OCI-LY7 (cell line): ENCODE results near the gene LFNG. TPM values are rescaled to one million over a fixed set of nuclear protein-coding genes. Genes with fewer than 3 reads are reported as not detected.

Experiments used
- BruUV-seq: library from RNA; stranded (reverse); fragments of 400-500 nt; replicated peaks from 2 replicates; lab custom pipeline; 2021; lab: Mats Ljungman, UMichigan
- CTCF ChIA-PET: fragments of 300-600 bp; sonication (Branson Sonifier 250); formaldehyde crosslinking; loops from one replicate; lab custom pipeline; 2022; ENCODE audit warnings: antibody characterized with exemption; ENCODE audit not compliant: unreplicated experiment; lab: Charles Lee
- POLR2A ChIA-PET: fragments of 300-600 bp; sonication (Branson Sonifier 250); formaldehyde crosslinking; loops from one replicate; lab custom pipeline; 2022; ENCODE audit warnings: antibody characterized with exemption; lab: Charles Lee
- DNase-seq: peaks from one replicate; pipeline ENCODE4 v3.0.0-alpha.2; 2015; ENCODE audit warnings: low spot score
- H2AFZ ChIP-seq: fragments of 200-600 bp; sonication (generic), shearing (Covaris generic); 2 replicates; pipeline ENCODE4 v1.6.1; 2014; ENCODE audit warnings: mild to moderate bottlenecking, antibody characterized with exemption, low read length, moderate library complexity
- H3K27ac ChIP-seq: fragments of 200-600 bp; sonication (generic); 2 replicates; pipeline ENCODE4 v1.5.1; 2014; ENCODE audit warnings: mixed run types, low read depth, mild to moderate bottlenecking, moderate library complexity, low read length, inconsistent platforms; ENCODE audit not compliant: poor library complexity, severe bottlenecking
- H3K36me3 ChIP-seq: fragments of 200-600 bp; sonication (generic); 2 replicates; pipeline ENCODE4 v1.6.1; 2014; ENCODE audit warnings: mild to moderate bottlenecking, antibody characterized with exemption, low read length, moderate library complexity, mixed read lengths; ENCODE audit not compliant: insufficient read depth
- H3K4me1 ChIP-seq: fragments of 200-600 bp; sonication (generic); 2 replicates; pipeline ENCODE4 v1.5.1; 2014; ENCODE audit warnings: mild to moderate bottlenecking, low read length; ENCODE audit not compliant: insufficient read depth, poor library complexity, severe bottlenecking
- H3K4me2 ChIP-seq: fragments of 200-600 bp; sonication (generic); 2 replicates; pipeline ENCODE4 v1.6.1; 2014; ENCODE audit warnings: mild to moderate bottlenecking, low read length
- H3K4me3 ChIP-seq: fragments of 200-600 bp; sonication (generic); 2 replicates; pipeline ENCODE4 v1.5.1; 2014; ENCODE audit warnings: mild to moderate bottlenecking, low read depth, low read length; ENCODE audit not compliant: poor library complexity, severe bottlenecking
- H3K79me2 ChIP-seq: fragments of 200-600 bp; sonication (generic); 2 replicates; pipeline ENCODE4 v1.6.1; 2016; ENCODE audit warnings: low read depth, mild to moderate bottlenecking, low read length, moderate library complexity, mixed read lengths; ENCODE audit not compliant: insufficient read depth
- H3K9me2 ChIP-seq: fragments of 200-600 bp; sonication (generic); 2 replicates; pipeline ENCODE4 v1.6.1; 2016; ENCODE audit warnings: mild to moderate bottlenecking, low read length, mixed read lengths; ENCODE audit not compliant: insufficient read depth
- H3K9me3 ChIP-seq: fragments of 200-600 bp; sonication (generic); 2 replicates; pipeline ENCODE4 v1.6.1; 2014; ENCODE audit warnings: mild to moderate bottlenecking, mixed run types, low read length, mixed read lengths
- H4K20me1 ChIP-seq: fragments of 200-600 bp; sonication (generic); 2 replicates; pipeline ENCODE4 v1.6.1; 2014; ENCODE audit warnings: mild to moderate bottlenecking, antibody characterized with exemption, low read length, moderate library complexity, mixed read lengths; ENCODE audit not compliant: insufficient read depth
- CTCF ChIP-seq: fragments of 200-600 bp; sonication (generic); conservative IDR thresholded peaks from 2 replicates; pipeline ENCODE4 v1.5.1; 2014; ENCODE audit warnings: mild to moderate bottlenecking, antibody characterized with exemption, low read length, moderate library complexity, mixed read lengths
- EZH2phosphoT487 ChIP-seq: fragments of 200-600 bp; sonication (generic); IDR thresholded peaks from 2 replicates; pipeline ENCODE4 v1.6.1; 2018; ENCODE audit warnings: low read depth, borderline replicate concordance, mild to moderate bottlenecking, mixed run types, antibody characterized with exemption, low read length, moderate library complexity, mixed read lengths
- intact Hi-C: fragments of 100-400 bp; cut with micrococcal nuclease; formaldehyde crosslinking; loops from one replicate; pipeline ENCODE4 v1.10.0; 2022; ENCODE audit not compliant: unreplicated experiment
- total RNA-seq, 2 experiments: library from RNA; depleted of rRNA in 1 of 2; stranded (reverse); fragments of >200 nt in 1 of 2; shearing (Covaris generic) in 1 of 2; gene quantifications; 2 replicates each; pipeline ENCODE4 v1.2.3, GENCODE V29; 2014 to 2022

Gene LFNG
- total RNA-seq, 2 experiments from 2014 or later: 1.2 to 2.1 TPM

DNA sequence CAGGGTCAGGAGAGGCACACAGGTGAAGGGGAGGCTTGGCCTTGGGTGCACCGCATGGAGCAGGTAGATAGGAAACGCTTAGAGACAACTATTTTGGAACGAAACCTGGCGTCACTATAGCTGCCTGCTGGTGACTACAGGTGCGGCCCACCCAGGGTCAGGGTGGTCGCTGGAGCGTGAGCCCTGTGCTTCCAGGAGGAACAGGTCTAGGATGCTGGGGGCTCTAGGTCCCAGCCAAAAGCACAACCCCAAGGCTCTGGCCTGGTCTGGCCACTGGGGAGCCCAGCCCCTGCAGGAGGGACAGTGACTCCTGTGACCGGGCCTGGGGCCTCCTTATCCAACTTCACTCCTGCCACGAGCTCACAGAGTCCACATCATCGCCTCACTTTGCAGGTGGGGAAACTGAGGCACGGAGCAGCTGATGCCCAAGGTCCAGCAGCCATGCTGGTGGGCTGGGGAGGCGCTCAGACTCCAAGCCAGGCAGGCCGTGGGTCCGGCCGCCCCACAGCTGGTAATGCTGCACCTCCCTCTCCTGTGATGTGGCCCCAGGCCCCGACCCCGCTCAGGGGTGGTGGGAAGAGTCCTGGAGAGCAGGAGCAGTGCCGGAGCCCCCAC, 9.0 kb downstream of the LFNG start:
- H3K36me3 ChIP-seq: no peaks in the 10 kb centered on the region
- no peak for DNase-seq
- no TSS peak for BruUV-seq
- ChIA-PET CTCF (no interaction called here), POLR2A (interaction anchor here (0.6 to 2.7 kb wide), 3 partner anchors 17 to 181 kb away, joined by 3 to 10 read pairs (median 4); no protein-coding TSS in a partner anchor)
- intact Hi-C loops: no loop called here
- H4K20me1 ChIP-seq: no peaks in the 10 kb centered on the region
- H3K79me2 ChIP-seq: no peaks in the 10 kb centered on the region
- peaks cover 30% of the 10 kb centered on the region for H3K4me1 ChIP-seq
- no peaks in the 10 kb centered on the region for H3K9me2 ChIP-seq
- no peaks in the 10 kb centered on the region for H3K9me3 ChIP-seq
- peak overlapping the region; percentile 83 for H2AFZ ChIP-seq
- TF ChIP-seq EZH2phosphoT487 (no peak), CTCF (no peak)
- peak overlapping the region; percentile 9 for H3K4me3 ChIP-seq
- peak overlapping the region; percentile 55 for H3K4me2 ChIP-seq
- H3K27ac ChIP-seq: peak overlapping the region; percentile 31

DNA sequence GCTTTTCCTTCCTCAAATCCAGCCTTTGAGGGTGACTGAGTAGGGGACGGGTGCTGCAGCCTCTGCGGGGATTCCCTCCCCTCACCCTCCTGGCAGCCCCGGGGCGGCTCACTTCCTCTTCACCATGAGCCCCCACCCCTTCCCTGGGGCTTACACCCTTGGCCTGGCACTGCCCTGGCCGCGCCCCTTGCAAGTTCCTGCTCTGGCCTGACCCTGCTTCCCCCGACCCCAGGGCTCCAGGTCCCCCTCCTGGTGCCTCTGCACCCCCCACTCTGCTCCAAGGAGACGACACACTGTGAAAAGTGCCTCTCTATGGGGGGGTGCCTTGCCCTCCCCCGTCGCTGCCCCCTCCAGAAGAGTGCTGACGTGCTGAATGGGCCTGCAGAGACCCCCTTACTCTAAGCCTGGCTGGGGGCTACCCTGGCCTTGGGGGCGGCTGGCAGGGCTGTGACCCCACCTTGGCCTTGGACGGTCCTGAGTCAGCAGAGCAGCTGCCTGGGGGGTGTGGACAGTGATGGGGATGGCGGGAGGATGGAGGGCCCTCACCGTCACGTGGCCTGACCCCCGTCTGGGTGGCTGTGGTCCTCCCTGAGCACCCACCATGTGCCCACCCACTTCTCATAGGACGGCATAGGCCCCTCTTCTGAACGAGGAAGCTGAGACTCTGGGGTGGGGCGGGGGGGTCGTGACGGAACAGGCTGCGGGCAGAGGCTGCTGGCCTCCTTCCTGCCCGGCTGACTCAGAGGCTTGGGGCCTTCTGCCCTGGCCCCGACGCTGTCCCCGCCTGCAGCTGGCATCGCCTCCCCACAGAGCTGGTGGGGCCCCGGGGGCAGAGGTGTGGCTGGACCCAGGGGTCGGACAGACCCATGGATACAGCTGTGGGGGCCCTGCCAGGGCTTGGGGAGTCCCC, 9.8 kb downstream of the LFNG start:
- BruUV-seq: no TSS peak
- intact Hi-C loops: no loop called here
- DNase-seq: peak; percentile 76

More for the DNA sequence above, 9.8 kb downstream of the LFNG start:
- Histone ChIP-seq H3K27ac (peak overlapping the region; percentile 31), H4K20me1 (no peaks in the 10 kb centered on the region), H3K4me1 (peaks cover 30% of the 10 kb centered on the region), H3K36me3 (no peaks in the 10 kb centered on the region), H3K9me3 (no peaks in the 10 kb centered on the region), H3K79me2 (no peaks in the 10 kb centered on the region), H3K4me3 (peak overlapping the region; percentile 9), H3K9me2 (no peaks in the 10 kb centered on the region), H2AFZ (peak overlapping the region; percentile 83), H3K4me2 (peak overlapping the region; percentile 55)
- TF ChIP-seq CTCF: no peak
- no peak for TF ChIP-seq EZH2phosphoT487
- POLR2A ChIA-PET: interaction anchor here (0.5 to 2.7 kb wide), 4 partner anchors 18 to 83 kb away, joined by 3 to 10 read pairs (median 3); no protein-coding TSS in a partner anchor
- CTCF ChIA-PET: no interaction called here
